Activated CD8-positive, alpha-beta memory T cell treated with anti-CD3 and anti-CD28 coated beads, Interleukin-2, amount 10 ng/mL, durations not matched to agents 7 days and 5 days (primary cell): Measurements from ENCODE around the gene HMCN1. TPM values are rescaled to one million over a fixed set of nuclear protein-coding genes. Genes with fewer than 3 reads are reported as not detected.
"Not testable (repeated sequence)": the region's sequence is repeated elsewhere in the genome, so short reads cannot be mapped to it uniquely, and the experiment has no call there.

Source experiments
- ATAC-seq: fragments of 150-1000 bp; cut with Tn5 transposase; one replicate; pipeline ENCODE4 v1.10.0; 2021; ENCODE audit warnings: moderate library complexity
- CTCF ChIA-PET: fragments of 350-600 bp; sonication (Branson Sonifier 250); formaldehyde crosslinking; loops from one replicate; lab custom pipeline; 2021; ENCODE audit warnings: antibody characterized with exemption; lab: Charles Lee
- DNase-seq: peaks from one replicate; pipeline ENCODE4 v3.0.0-alpha.2; 2020
- H3K27ac Mint-ChIP-seq: one replicate; pipeline ENCODE4 v1.8.0; 2021; ENCODE audit warnings: mild to moderate bottlenecking, mixed read lengths
- H3K27me3 Mint-ChIP-seq: one replicate; pipeline ENCODE4 v1.8.0; 2021; ENCODE audit warnings: mixed read lengths
- H3K36me3 Mint-ChIP-seq: one replicate; pipeline ENCODE4 v1.8.0; 2021; ENCODE audit warnings: mild to moderate bottlenecking, mixed read lengths
- H3K4me1 Mint-ChIP-seq: one replicate; pipeline ENCODE4 v1.8.0; 2021; ENCODE audit warnings: mixed read lengths
- H3K4me3 Mint-ChIP-seq: one replicate; pipeline ENCODE4 v1.8.0; 2021; ENCODE audit warnings: mild to moderate bottlenecking, moderate library complexity, mixed read lengths
- H3K9me3 Mint-ChIP-seq: one replicate; pipeline ENCODE4 v1.8.0; 2022; ENCODE audit warnings: low read depth, mixed read lengths
- total RNA-seq, 2 experiments: library from RNA; stranded (reverse); gene quantifications; one replicate each; pipeline ENCODE4 v1.2.3, GENCODE V29; 2021

The HMCN1 gene
- total RNA-seq, 2 experiments from 2014 or later: 0.06 to 0.28 TPM

DNA sequence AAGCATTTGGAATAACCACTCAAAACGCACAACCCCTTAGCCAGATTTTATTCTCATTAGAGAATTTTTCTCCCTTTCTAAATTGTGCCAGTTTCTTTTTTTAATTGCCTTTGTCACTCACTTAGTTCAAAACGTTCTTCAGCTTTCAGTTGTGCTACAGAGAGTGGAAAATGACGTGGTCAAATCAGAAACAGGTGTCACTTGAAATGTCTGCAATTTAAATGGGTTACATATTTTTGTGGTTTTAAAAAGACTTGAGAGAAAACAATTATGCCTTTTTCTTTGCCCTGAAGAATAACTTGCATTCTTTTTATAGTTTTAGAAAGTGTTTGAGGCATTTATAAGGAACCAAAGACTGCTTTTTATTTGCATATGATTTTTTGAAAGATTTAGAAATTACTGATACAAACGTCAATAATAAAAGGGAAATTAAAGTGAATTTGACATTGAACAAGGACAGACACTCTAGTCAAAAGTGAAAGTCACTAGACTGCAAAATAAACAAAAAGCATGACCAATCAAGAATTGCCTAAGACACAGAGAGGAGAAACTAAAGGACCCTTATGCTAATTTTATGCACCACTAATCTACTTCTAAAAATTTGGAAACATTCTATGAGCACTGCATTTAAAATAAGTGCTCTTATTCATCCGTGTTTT is 449.9 kb downstream of the HMCN1 start:
- ATAC-seq (no peak), DNase-seq (no peak)
- Mint-ChIP-seq H3K4me3 (no peak overlapping the region), H3K4me1 (peaks cover 4% of the 10 kb centered on the region), H3K27ac (no peak overlapping the region), H3K27me3 (peaks cover 11% of the 10 kb centered on the region), H3K36me3 (no peaks in the 10 kb centered on the region), H3K9me3 (no peaks in the 10 kb centered on the region)
- CTCF ChIA-PET: no interaction called here

GRCh38 chr1:186186251-186186650 is 452.1 kb downstream of the HMCN1 start:
- CTCF ChIA-PET, DNase-seq, H3K27me3 Mint-ChIP-seq, ATAC-seq, H3K36me3 Mint-ChIP-seq, H3K4me3 Mint-ChIP-seq, H3K4me1 Mint-ChIP-seq, H3K27ac Mint-ChIP-seq, H3K9me3 Mint-ChIP-seq: not testable (repeated sequence)

DNA sequence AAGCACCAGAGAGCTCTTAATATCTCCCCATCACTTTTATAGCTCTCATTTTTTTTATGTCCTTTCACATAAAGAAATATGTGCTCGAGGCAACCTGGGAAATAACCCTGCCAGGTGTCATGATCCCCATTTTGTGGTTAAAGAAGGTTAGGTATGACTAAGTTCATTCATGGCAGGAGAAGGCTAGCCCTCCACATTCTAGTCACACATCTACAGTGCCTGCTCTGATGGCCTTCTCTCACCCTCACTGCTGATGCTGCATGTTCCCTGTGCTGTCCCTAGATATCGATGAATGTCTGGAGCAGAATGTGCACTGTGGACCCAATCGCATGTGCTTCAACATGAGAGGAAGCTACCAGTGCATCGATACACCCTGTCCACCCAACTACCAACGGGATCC is 453.4 kb downstream of the HMCN1 start:
- Mint-ChIP-seq H3K4me1 (peaks cover 4% of the 10 kb centered on the region), H3K27ac (no peak overlapping the region), H3K9me3 (no peaks in the 10 kb centered on the region), H3K36me3 (no peaks in the 10 kb centered on the region), H3K27me3 (peaks cover 4% of the 10 kb centered on the region), H3K4me3 (no peak overlapping the region)
- no peak for ATAC-seq
- CTCF ChIA-PET: no interaction called here
- DNase-seq: no peak

GRCh38 chr1:186188004-186188539 is 453.9 kb downstream of the HMCN1 start:
- H3K4me3 Mint-ChIP-seq: no peak overlapping the region
- no peaks in the 10 kb centered on the region for H3K36me3 Mint-ChIP-seq
- no peaks in the 10 kb centered on the region for H3K9me3 Mint-ChIP-seq
- no peak for ATAC-seq
- DNase-seq: no peak
- no peak overlapping the region for H3K27ac Mint-ChIP-seq
- peaks cover 4% of the 10 kb centered on the region for H3K4me1 Mint-ChIP-seq
- H3K27me3 Mint-ChIP-seq: peaks cover 4% of the 10 kb centered on the region
- CTCF ChIA-PET: interaction anchor here (0.8 kb wide), 1 partner anchor 37 kb away, joined by 3 read pairs; no protein-coding TSS in a partner anchor

GRCh38 chr1:186188736-186189135 is 454.5 kb downstream of the HMCN1 start:
- Mint-ChIP-seq H3K9me3 (no peaks in the 10 kb centered on the region), H3K4me3 (no peak overlapping the region), H3K36me3 (no peaks in the 10 kb centered on the region), H3K4me1 (peaks cover 4% of the 10 kb centered on the region), H3K27ac (no peak overlapping the region), H3K27me3 (peaks cover 4% of the 10 kb centered on the region)
- CTCF ChIA-PET: interaction anchor here (0.8 kb wide), 1 partner anchor 36 kb away, joined by 3 read pairs; no protein-coding TSS in a partner anchor
- DNase-seq (no peak), ATAC-seq (no peak)

DNA sequence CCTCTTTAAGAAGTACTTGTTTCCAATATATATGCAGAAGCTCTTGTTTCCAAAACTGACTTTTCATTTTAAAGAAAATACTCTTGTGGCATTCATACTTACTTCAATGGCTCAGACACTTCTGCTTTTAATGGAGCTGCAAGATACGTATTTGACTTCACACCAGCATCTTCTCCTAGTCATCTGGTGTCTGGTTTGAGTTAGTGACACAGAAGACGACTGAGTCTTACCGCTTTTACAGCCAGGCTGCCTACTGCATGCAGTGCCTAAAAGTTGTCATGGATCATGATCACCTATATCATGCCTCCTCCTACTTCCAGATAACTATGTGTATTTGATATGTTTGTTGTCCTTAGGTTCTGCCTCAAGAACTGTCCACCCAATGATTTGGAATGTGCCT is 455.0 kb downstream of the HMCN1 start:
- Mint-ChIP-seq H3K9me3 (no peaks in the 10 kb centered on the region), H3K27ac (no peak overlapping the region)
- CTCF ChIA-PET: interaction anchor here (0.8 kb wide), 1 partner anchor 36 kb away, joined by 3 read pairs; no protein-coding TSS in a partner anchor

GRCh38 chr1:186191511-186191910 is 457.3 kb downstream of the HMCN1 start:
- no peaks in the 10 kb centered on the region for H3K27me3 Mint-ChIP-seq
- DNase-seq (no peak), ATAC-seq (no peak)
- no peak overlapping the region for H3K27ac Mint-ChIP-seq
- H3K9me3 Mint-ChIP-seq: no peaks in the 10 kb centered on the region
- no peaks in the 10 kb centered on the region for H3K36me3 Mint-ChIP-seq
- CTCF ChIA-PET: no interaction called here
- H3K4me3 Mint-ChIP-seq: no peak overlapping the region
- H3K4me1 Mint-ChIP-seq: peaks cover 4% of the 10 kb centered on the region

More for the DNA sequence above, 455.0 kb downstream of the HMCN1 start:
- no peak for ATAC-seq
- peaks cover 4% of the 10 kb centered on the region for H3K4me1 Mint-ChIP-seq
- peaks cover 1% of the 10 kb centered on the region for H3K27me3 Mint-ChIP-seq
- H3K4me3 Mint-ChIP-seq: no peak overlapping the region
- H3K36me3 Mint-ChIP-seq: no peaks in the 10 kb centered on the region
- DNase-seq: no peak

- Mint-ChIP-seq H3K4me3 (no peak overlapping the region), H3K36me3 (no peaks in the 10 kb centered on the region), H3K27me3 (no peaks in the 10 kb centered on the region), H3K4me1 (no peaks in the 10 kb centered on the region), H3K9me3 (no peaks in the 10 kb centered on the region), H3K27ac (no peak overlapping the region)
- CTCF ChIA-PET: no interaction called here
- DNase-seq (no peak), ATAC-seq (no peak)
These were observed 459.0 kb downstream of the HMCN1 start for GRCh38 chr1:186193224-186193623.

DNA sequence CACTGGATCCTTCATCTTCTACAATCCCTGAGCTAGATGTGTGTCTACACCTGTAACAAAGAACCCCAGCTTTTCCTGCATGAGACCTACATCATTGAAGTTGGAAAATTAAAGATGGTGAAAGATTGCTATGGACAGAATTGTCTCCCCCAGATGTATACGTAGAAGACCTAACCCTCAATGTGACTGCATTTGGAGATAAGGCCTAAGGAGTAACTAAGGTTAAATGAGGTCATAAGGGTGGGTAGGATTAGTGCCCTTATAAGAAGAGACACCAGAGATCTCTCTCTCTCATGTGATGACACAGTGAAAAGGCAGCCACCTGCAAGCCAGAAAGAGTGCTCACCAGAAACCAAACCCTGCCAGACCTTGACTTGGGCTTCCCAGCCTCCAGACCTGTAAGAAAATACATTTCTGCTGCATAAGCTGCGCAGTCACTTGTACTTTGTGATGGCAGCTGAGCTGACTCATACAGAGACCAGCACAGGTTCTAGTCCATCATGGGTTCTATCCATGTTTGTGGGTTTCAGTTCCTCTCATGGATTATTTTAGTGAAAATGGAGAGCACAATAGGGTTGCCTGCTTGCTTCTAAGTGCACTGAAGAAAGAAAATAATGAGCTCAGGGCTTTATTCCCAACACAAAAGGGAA is 460.0 kb downstream of the HMCN1 start:
- ATAC-seq: no peak

DNA sequence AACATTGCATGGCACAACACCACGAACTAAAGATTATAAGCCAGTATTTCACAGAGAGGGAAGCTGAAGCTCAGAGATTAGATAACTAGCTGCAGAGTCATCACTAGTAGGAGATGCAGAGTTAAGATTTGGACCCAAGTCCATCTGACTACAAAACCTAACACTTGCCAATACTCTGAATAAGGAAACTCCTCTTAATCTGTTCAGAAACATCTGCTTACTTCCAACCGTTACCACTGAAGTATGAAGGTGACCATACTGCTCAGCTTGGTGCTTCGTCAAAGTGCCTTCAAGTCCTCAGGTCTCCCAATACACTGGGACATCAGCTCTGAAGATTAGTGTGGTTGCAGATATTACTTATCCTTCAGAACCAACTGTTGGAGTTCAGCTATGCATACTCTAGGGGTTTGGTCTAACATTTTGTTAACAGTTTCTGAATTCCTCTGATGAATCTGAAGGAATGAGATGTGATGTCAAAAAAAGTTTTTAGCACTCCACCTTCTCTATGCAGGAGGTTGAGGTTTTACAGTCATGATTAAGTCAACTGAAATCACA is 461.3 kb downstream of the HMCN1 start:
- DNase-seq (no peak), ATAC-seq (no peak)
- no peak overlapping the region for H3K27ac Mint-ChIP-seq
- no peak overlapping the region for H3K4me3 Mint-ChIP-seq
- no peaks in the 10 kb centered on the region for H3K36me3 Mint-ChIP-seq
- no peaks in the 10 kb centered on the region for H3K4me1 Mint-ChIP-seq
- no peaks in the 10 kb centered on the region for H3K9me3 Mint-ChIP-seq
- H3K27me3 Mint-ChIP-seq: no peaks in the 10 kb centered on the region
- CTCF ChIA-PET: no interaction called here

More for the DNA sequence above, 460.0 kb downstream of the HMCN1 start:
- Mint-ChIP-seq H3K4me3 (no peak overlapping the region), H3K27me3 (no peaks in the 10 kb centered on the region), H3K27ac (no peak overlapping the region), H3K9me3 (no peaks in the 10 kb centered on the region), H3K4me1 (no peaks in the 10 kb centered on the region), H3K36me3 (no peaks in the 10 kb centered on the region)
- CTCF ChIA-PET: no interaction called here
- DNase-seq: no peak

GRCh38 chr1:186202271-186202764 is 468.1 kb downstream of the HMCN1 start:
- Mint-ChIP-seq H3K4me3 (no peak overlapping the region), H3K36me3 (no peaks in the 10 kb centered on the region), H3K27me3 (peaks cover 24% of the 10 kb centered on the region), H3K27ac (no peak overlapping the region), H3K4me1 (no peaks in the 10 kb centered on the region), H3K9me3 (no peaks in the 10 kb centered on the region)
- DNase-seq (no peak), ATAC-seq (no peak)
- CTCF ChIA-PET: no interaction called here

GRCh38 chr1:186202776-186203175 is 468.6 kb downstream of the HMCN1 start:
- Mint-ChIP-seq H3K27ac (no peak overlapping the region), H3K4me1 (no peaks in the 10 kb centered on the region), H3K36me3 (no peaks in the 10 kb centered on the region), H3K4me3 (no peak overlapping the region), H3K27me3 (peaks cover 25% of the 10 kb centered on the region), H3K9me3 (no peaks in the 10 kb centered on the region)
- CTCF ChIA-PET: no interaction called here
- no peak for DNase-seq
- ATAC-seq: no peak

DNA sequence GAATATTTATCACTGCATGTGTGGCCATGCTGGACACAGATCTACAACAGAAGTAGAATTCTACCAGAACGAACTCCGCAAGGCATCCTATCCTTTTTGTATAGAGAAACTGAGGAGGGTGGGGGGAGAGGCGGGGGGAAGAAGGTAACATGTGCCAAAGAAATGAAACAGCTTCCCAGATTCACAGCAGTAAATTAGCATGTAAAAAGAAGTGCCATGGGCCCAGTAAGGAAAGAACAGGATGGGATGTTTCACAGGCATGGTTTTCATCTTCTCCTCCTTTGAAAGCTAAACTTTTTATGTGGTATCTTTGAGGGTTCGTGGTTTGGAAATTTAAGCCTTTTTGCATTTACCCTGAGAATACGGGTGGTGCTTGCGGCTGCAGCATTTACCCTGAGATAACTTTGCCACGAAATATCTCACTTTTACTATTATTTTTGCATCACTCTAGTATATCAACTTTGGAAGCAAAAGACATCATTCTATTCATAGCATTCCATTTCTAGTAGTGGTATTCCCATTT is 471.9 kb downstream of the HMCN1 start:
- no peaks in the 10 kb centered on the region for H3K9me3 Mint-ChIP-seq
- ATAC-seq: no peak
- no peak for DNase-seq
- H3K4me3 Mint-ChIP-seq: no peak overlapping the region
- no peaks in the 10 kb centered on the region for H3K4me1 Mint-ChIP-seq
- H3K36me3 Mint-ChIP-seq: no peaks in the 10 kb centered on the region
- H3K27me3 Mint-ChIP-seq: peaks cover 31% of the 10 kb centered on the region
- H3K27ac Mint-ChIP-seq: no peak overlapping the region
- CTCF ChIA-PET: no interaction called here
